Measurements from ENCODE around the gene SP100.

GRCh38 chr2:230494980-230495379 lies 79.0 kb downstream of the SP100 start:
- TF ChIP-seq CTCF (IDR thresholded peaks at IDR 0.05) (no peak), POLR2A (IDR thresholded peaks at IDR 0.05) (no peak)

All from uterus (tissue), 2 donors.